Hippocampal formation (tissue), 2 donors: ENCODE results near the gene RYR2.
"Not testable (repeated sequence)": the region's sequence is repeated elsewhere in the genome, so short reads cannot be mapped to it uniquely, and the experiment has no call there.

Source experiments
- DNase-seq, 2 donors: peaks; one replicate each; lab custom pipeline; 2025; lab: John Stamatoyannopoulos, UW

Gene RYR2

GRCh38 chr1:237789619-237790018 is 747.6 kb downstream of the RYR2 start:
- no peak for DNase-seq

GRCh38 chr1:237791592-237791991 is 749.6 kb downstream of the RYR2 start:
- DNase-seq: no peak

GRCh38 chr1:237792149-237792548 is 750.2 kb downstream of the RYR2 start:
- DNase-seq: no peak

- no peak for DNase-seq
Measured at GRCh38 chr1:237792726-237793125, 750.7 kb downstream of the RYR2 start.

- no peak for DNase-seq
Measured at GRCh38 chr1:237794071-237794470, 752.1 kb downstream of the RYR2 start.

GRCh38 chr1:237795558-237795957 is 753.6 kb downstream of the RYR2 start:
- DNase-seq: no peak

GRCh38 chr1:237799762-237800474 is 757.9 kb downstream of the RYR2 start:
- DNase-seq: peak; percentile 3 to 22

GRCh38 chr1:237804516-237804915 is 762.5 kb downstream of the RYR2 start:
- DNase-seq: no peak

- no peak for DNase-seq
Measured at GRCh38 chr1:237809099-237809498, 767.1 kb downstream of the RYR2 start.

- no peak for DNase-seq
Measured at GRCh38 chr1:237811633-237812032, 769.6 kb downstream of the RYR2 start.

- no peak for DNase-seq
Measured at GRCh38 chr1:237812061-237812460, 770.1 kb downstream of the RYR2 start.

- peak in 1 of 2 donors; percentile 3 for DNase-seq
Measured at GRCh38 chr1:237814319-237814924, 772.4 kb downstream of the RYR2 start.

- DNase-seq: no peak
Measured at GRCh38 chr1:237817277-237817676, 775.3 kb downstream of the RYR2 start.

GRCh38 chr1:237820634-237821033 is 778.6 kb downstream of the RYR2 start:
- DNase-seq: not testable (repeated sequence)

- DNase-seq: no peak
Measured at GRCh38 chr1:237832858-237833257, 790.9 kb downstream of the RYR2 start.

- DNase-seq: no peak
Measured at GRCh38 chr1:237834048-237834447, 792.1 kb downstream of the RYR2 start.

- no peak for DNase-seq
Measured at GRCh38 chr1:237834461-237834860, 792.5 kb downstream of the RYR2 start.

GRCh38 chr1:237838320-237838719 is 796.3 kb downstream of the RYR2 start:
- DNase-seq: no peak

GRCh38 chr1:237838904-237839534 is 797.0 kb downstream of the RYR2 start:
- no peak for DNase-seq

GRCh38 chr1:237841485-237841884 is 799.5 kb downstream of the RYR2 start:
- no peak for DNase-seq

GRCh38 chr1:237843516-237843915 is 801.5 kb downstream of the RYR2 start:
- DNase-seq: not testable (repeated sequence)

- DNase-seq: peak; percentile 10 to 17
Measured at GRCh38 chr1:237851210-237851845, 809.3 kb downstream of the RYR2 start.

GRCh38 chr1:237852342-237852741 is 810.4 kb downstream of the RYR2 start:
- DNase-seq: no peak
